Esophagus squamous epithelium (tissue), 5 donors: ENCODE measurements around the gene GSAP. TPM values are rescaled to one million over a fixed set of nuclear protein-coding genes. Genes with fewer than 3 reads are reported as not detected.

Source experiments
- DNase-seq: peaks from one replicate; lab custom pipeline; 2025; lab: John Stamatoyannopoulos, UW
- H3K27ac ChIP-seq, 4 donors: fragments of 200-600 bp; sonication (generic); one replicate each; pipeline ENCODE4 v1.5.1; 2016 to 2019; ENCODE audit warnings: mild to moderate bottlenecking in 1 of 4
- H3K27me3 ChIP-seq, 4 donors: fragments of 200-600 bp; sonication (generic); 1 replicate in 3 of 4; 2 replicates in 1 of 4; pipeline versions ENCODE4 v1.5.1 to v1.6.0; 2017 to 2021; ENCODE audit warnings: antibody characterized with exemption in 1 of 4
- H3K36me3 ChIP-seq, 3 donors: fragments of 200-600 bp; sonication (generic); one replicate each; pipeline ENCODE4 v1.5.1; 2016 to 2019
- H3K4me1 ChIP-seq, 3 donors: fragments of 200-600 bp; sonication (generic); one replicate each; pipeline ENCODE4 v1.5.1; 2017 to 2019
- H3K4me3 ChIP-seq, 4 donors: fragments of 200-600 bp; sonication (generic); 1 replicate in 3 of 4; 2 replicates in 1 of 4; pipeline ENCODE4 v1.5.1; 2016 to 2019; ENCODE audit warnings: mild to moderate bottlenecking in 2 of 4, moderate library complexity in 1 of 4
- H3K9me3 ChIP-seq, 3 donors: fragments of 200-600 bp; sonication (generic); one replicate each; pipeline ENCODE4 v1.5.1; 2016 to 2019
- CTCF ChIP-seq, 6 experiments: fragments of 450-650 bp in 4 of 6; fragments of 200-600 bp in 2 of 6; sonication (generic) in 2 of 6; IDR thresholded peaks; one replicate each; pipeline ENCODE4 v1.5.1; 2016 to 2019; ENCODE audit warnings: antibody characterized with exemption in 6 of 6, mild to moderate bottlenecking in 4 of 6, moderate library complexity in 4 of 6
- POLR2A ChIP-seq, 4 donors: fragments of 450-650 bp; IDR thresholded peaks; one replicate each; pipeline ENCODE4 v1.6.1; 2017; ENCODE audit warnings: antibody characterized with exemption in 4 of 4, mild to moderate bottlenecking in 4 of 4, moderate library complexity in 3 of 4
- WGBS, 2 donors: methylation state at CpG; one replicate each; pipeline ENCODE4 v1.1.5; 2018; 5-methylcytosine and 5-hydroxymethylcytosine counted together
- intact Hi-C: fragments of 100-400 bp; cut with DNase I; formaldehyde crosslinking; loops from one replicate; pipeline ENCODE4 v1.15.0; 2022
- total RNA-seq, 4 donors: library from RNA; depleted of rRNA; stranded (reverse); fragments of >200 nt; gene quantifications; one replicate each; pipeline ENCODE4 v1.1.0, GENCODE V29; 2016
- donor health status: DM: yes; HTN: yes; CAD: no.

GSAP gene
- total RNA-seq, 4 donors from 2014 or later, result 5.7 to 22.5 (median 10.8) TPM

GRCh38 chr7:77327932-77328628 lies 88.1 kb downstream of the GSAP start:
- TF ChIP-seq CTCF (IDR thresholded peaks at IDR 0.05) (no peak), POLR2A (IDR thresholded peaks at IDR 0.05) (no peak)

GRCh38 chr7:77327067-77327931 lies 88.8 kb downstream of the GSAP start:
- 28 to 32% methylated on average over 12 of the region's 12 CpGs for WGBS, 2 donors
- H3K36me3 ChIP-seq, result no peaks in the 10 kb centered on the region
- H3K9me3 ChIP-seq, result no peaks in the 10 kb centered on the region
- intact Hi-C loops, result no loop called here
- no peak overlapping the region for H3K4me3 ChIP-seq
- no peak for TF ChIP-seq CTCF (IDR thresholded peaks at IDR 0.05)
- H3K27ac ChIP-seq, result peak overlapping the region in 3 of 4 donors; percentile 53 to 71 (median 70)
- H3K4me1 ChIP-seq, result peaks cover 12 to 63% (median 27%) of the 10 kb centered on the region in 3 donors
- no peak for DNase-seq
- H3K27me3 ChIP-seq, result no peaks in the 10 kb centered on the region

More at GRCh38 chr7:77327932-77328628, 88.1 kb downstream of the GSAP start:
- peak overlapping the region in 1 of 4 donors; percentile 3 for H3K4me3 ChIP-seq
- no peaks in the 10 kb centered on the region for H3K27me3 ChIP-seq
- no peaks in the 10 kb centered on the region for H3K36me3 ChIP-seq
- no peaks in the 10 kb centered on the region for H3K9me3 ChIP-seq
- peaks cover 12 to 64% (median 27%) of the 10 kb centered on the region in 3 donors for H3K4me1 ChIP-seq
- intact Hi-C loops, result no loop called here
- WGBS, 2 donors, result 22 to 30% methylated on average over 2 to 4 of the region's 6 CpGs
- no peak for DNase-seq
- H3K27ac ChIP-seq, result peak overlapping the region; percentile 18 to 71 (median 62)

GRCh38 chr7:77326131-77326530 lies 90.0 kb downstream of the GSAP start:
- no peaks in the 10 kb centered on the region for H3K9me3 ChIP-seq
- TF ChIP-seq CTCF (IDR thresholded peaks at IDR 0.05) (no peak), POLR2A (IDR thresholded peaks at IDR 0.05) (no peak)
- intact Hi-C loops, result no loop called here
- no peaks in the 10 kb centered on the region for H3K27me3 ChIP-seq
- H3K4me3 ChIP-seq, result no peak overlapping the region
- peak overlapping the region in 1 of 4 donors; percentile 70 for H3K27ac ChIP-seq
- no peak for DNase-seq
- WGBS, 2 donors, result 61 to 77% methylated on average over 3 of the region's 3 CpGs
- H3K4me1 ChIP-seq, result peaks cover 12 to 52% (median 27%) of the 10 kb centered on the region in 3 donors
- peaks cover 0 to 10% (median 0%) of the 10 kb centered on the region in 3 donors for H3K36me3 ChIP-seq

- TF ChIP-seq CTCF (IDR thresholded peaks at IDR 0.05) (no peak), POLR2A (IDR thresholded peaks at IDR 0.05) (no peak)
- intact Hi-C loops, result no loop called here
- WGBS, 2 donors, result 60 to 71% methylated on average over 2 of the region's 2 CpGs
- Histone ChIP-seq H3K4me3 (no peak overlapping the region), H3K4me1 (peaks cover 0 to 13% (median 4%) of the 10 kb centered on the region in 3 donors), H3K36me3 (peaks cover 0 to 27% (median 0%) of the 10 kb centered on the region in 3 donors), H3K27ac (no peak overlapping the region), H3K27me3 (no peaks in the 10 kb centered on the region), H3K9me3 (no peaks in the 10 kb centered on the region)
- DNase-seq, result no peak
Measured at GRCh38 chr7:77321300-77321699, 94.8 kb downstream of the GSAP start.

- H3K4me1 ChIP-seq, result peaks cover 0 to 13% (median 6%) of the 10 kb centered on the region in 3 donors
- H3K4me3 ChIP-seq, result no peak overlapping the region
- no peaks in the 10 kb centered on the region for H3K27me3 ChIP-seq
- 50 to 69% methylated on average over 2 of the region's 2 CpGs for WGBS, 2 donors
- no peak for DNase-seq
- TF ChIP-seq POLR2A (IDR thresholded peaks at IDR 0.05), result no peak
- no peak for TF ChIP-seq CTCF (IDR thresholded peaks at IDR 0.05)
- no peaks in the 10 kb centered on the region for H3K9me3 ChIP-seq
- H3K27ac ChIP-seq, result no peak overlapping the region
- intact Hi-C loops, result no loop called here
- peaks cover 0 to 27% (median 0%) of the 10 kb centered on the region in 3 donors for H3K36me3 ChIP-seq
Measured at GRCh38 chr7:77320714-77321113, 95.4 kb downstream of the GSAP start.
